HG02973 (cell line): ENCODE results near the gene EFCAB12.

Experiments
- ATAC-seq: cut with Tn5 transposase; IDR thresholded peaks from one replicate; pipeline ENCODE4 v1.9.1; 2021; ENCODE audit warnings: moderate library complexity; ENCODE audit not compliant: unreplicated experiment

The EFCAB12 gene

GRCh38 chr3:129446926-129447325 is 18.5 kb upstream of the EFCAB12 start:
- no peak for ATAC-seq

- ATAC-seq = no peak
Observed at GRCh38 chr3:129445471-129445870, 17.0 kb upstream of the EFCAB12 start.

DNA sequence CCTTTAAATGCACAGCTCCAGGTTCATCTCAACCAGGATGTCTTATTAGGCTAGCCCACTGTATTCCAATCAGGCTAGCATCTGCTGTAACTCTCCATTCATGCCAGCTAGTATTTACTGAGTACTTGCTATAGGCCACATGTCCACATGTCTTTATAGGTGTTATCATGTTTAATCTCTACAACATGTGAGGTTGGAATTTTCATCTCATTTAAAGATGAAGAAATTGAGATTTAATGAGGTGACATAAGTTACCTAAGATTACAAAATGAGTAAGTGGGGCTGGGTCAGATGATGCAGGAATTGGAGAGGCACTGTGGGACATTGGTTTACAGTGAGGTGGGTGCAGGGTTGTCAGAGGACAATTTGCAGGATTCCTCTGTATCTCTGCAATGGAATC is 14.5 kb upstream of the EFCAB12 start:
- ATAC-seq = no peak

- ATAC-seq = no peak
Observed at GRCh38 chr3:129442486-129442885, 14.1 kb upstream of the EFCAB12 start.

DNA sequence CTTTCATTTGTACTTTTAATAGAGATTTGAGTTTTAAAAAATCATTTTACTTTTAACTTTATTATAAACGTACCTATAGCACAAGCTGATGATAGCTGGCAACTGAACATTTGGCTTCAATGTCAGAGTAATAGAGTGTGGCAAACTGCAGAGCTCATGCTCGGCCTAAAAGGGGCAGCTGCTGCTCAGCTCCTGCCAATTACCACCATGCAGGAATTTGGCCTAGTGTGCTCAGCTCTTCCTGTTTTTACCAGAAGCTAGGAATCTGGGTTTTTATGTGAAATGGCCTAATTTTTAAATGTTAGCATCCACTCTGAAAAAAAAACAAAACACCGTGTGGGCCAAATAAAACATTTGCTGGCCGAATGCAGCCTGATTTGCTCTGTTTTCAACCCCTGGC is 13.3 kb upstream of the EFCAB12 start:
- ATAC-seq = no peak

- no peak for ATAC-seq
Observed at GRCh38 chr3:129441215-129441614, 12.8 kb upstream of the EFCAB12 start.

DNA sequence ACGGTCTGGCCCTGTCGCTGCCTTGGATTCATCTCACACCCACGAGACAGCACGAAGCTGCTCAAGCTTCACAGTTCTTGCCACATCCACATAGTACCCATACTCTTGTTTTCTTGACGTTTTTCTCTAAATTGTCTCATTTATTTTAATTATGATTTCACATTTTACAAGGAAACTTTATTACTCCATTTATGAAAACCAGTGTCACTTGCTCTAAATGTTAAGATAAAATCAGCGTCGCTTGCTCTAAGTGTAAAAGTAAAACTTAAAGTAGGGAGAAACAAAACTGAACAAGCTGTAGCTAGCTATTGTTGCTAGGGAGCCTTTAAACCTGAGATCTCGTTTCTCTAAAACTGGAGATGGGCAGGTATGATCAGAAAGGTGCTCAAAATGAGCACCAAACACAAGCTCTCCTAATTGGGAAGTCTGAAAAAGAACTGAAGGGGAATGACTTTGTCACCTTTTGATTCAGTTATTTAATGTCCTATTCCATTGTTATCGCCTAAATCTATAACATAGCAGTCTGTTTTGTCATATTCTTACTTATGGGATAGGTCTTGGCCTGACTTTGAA is 12.3 kb upstream of the EFCAB12 start:
- ATAC-seq = no peak

- peak; percentile 79 for ATAC-seq
Observed at GRCh38 chr3:129439817-129440617, 11.6 kb upstream of the EFCAB12 start, which contains the start of the genes IFT122 and MBD4. IFT122 (plus strand) TSS chr3:129440224; CDS start chr3:129440331, 107 bp downstream. MBD4 (minus strand) TSS chr3:129439948; CDS start chr3:129439833, 115 bp downstream.

GRCh38 chr3:129439226-129439816 is 10.9 kb upstream of the EFCAB12 start:
- ATAC-seq = peak; percentile 17

DNA sequence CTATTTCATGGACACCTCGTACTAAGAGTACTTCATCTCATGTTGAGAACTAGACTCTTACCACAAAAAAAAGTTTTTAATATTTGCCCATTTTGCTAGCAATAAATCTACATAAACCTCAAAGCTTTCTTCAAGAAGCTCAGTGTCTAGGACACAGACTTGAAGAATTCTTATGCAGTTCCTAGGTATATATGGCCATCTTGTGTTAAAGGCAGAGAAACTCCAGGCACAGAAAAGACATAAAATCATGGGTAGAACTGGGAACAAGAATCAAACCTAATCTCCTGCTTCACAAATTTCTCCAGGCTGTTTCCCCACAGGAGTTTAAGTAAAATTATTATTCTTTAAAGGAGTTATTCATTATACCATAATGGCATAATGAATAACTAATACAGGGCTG is 6.9 kb upstream of the EFCAB12 start:
- ATAC-seq = no peak

DNA sequence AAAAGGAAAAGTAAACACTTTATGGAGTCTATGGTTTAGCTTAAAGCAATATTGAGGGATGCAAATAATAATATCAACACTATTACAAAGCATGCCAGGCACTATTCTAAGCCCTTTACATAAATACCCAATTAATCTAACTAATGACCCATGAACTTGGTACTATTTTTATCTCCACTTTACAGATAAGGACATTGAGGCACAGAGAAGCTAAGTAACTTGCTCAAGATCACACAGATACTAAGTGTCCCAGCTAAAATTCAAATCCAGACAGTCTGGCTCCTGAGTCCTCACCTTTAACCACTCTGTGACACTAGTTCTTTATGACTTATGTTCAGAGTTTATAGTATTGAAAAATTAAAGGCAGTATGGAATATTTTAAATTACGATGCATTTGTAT is 5.7 kb upstream of the EFCAB12 start:
- no peak for ATAC-seq

GRCh38 chr3:129433565-129433964 is 5.1 kb upstream of the EFCAB12 start:
- ATAC-seq = no peak

GRCh38 chr3:129432671-129433070 is 4.2 kb upstream of the EFCAB12 start:
- ATAC-seq = no peak

DNA sequence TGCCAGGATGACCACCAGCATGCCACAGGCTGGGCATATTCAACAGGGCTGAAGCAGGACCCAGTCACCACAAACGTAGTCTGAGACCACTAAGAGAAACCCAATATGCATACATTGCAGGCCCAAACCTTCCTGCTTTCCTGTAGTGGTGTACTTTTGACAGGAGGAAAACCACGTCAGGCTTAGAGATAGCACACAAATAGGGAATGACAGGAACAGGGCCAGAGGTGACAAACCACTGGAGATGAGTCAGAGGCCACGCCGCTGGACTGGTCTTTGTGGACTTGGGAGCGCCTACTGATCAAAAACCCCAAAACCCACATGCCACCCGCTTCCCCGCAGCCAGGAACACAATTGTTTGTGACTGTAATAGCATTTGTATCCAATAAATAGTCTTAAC is 3.6 kb upstream of the EFCAB12 start:
- ATAC-seq = no peak

DNA sequence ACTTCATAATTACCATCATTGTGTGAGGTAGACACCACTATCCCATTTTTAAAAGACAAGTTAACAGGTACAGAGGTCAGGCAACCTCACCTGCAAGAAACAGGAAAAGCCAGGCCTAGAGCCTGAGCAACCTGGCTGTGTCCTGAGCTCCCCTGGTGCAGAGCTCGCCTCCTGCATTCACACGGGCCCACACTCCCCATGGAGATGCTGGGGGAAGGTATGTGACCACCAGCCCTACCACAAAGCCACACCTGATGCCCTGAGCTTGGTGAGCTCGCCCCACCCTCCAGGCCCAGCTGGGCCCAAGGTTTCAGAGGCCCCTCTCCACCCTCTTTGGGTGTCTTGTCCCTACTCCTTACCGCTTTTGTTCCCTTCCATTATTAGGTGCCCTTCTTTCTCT is 1.2 kb upstream of the EFCAB12 start:
- ATAC-seq = no peak

- no peak for ATAC-seq
Observed at GRCh38 chr3:129429080-129429451, 630 bp upstream of the EFCAB12 start.

DNA sequence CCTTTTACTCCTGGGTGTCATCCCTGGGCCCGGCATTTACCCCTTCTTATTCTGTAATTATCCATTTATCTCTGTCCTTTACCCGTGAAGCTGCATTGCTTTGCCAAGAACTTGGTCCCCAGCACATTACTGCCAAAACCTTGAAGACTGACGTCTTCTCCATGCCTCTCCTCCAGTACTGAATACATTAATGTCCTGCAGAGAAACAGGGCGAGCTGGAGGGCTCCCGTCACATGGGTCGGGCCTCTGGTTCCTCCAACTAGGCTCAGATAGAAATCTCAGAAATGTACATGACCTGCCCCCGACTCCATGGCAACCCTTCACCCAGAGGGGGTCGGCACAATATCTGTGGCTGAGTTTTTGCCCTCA is 445 bp downstream of the EFCAB12 start:
- ATAC-seq = no peak

DNA sequence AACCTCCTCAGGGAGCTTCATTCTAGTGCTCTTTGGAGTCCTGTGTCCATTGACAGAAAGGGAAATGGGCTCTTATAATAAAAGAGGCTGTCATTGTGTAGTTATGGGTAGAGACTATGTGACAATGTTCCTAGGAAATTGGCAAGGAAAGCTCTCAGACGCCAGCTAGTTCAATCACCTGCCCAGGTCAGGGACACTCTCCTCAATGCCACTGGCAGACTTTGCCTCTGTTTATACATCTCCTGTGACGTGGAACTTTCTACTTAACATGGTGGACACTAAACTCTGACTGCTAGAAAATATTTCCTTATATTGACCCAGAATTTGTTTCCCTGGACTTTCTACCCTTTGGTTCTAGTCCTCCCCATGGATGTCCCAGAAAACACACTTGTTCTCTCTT is 2.8 kb downstream of the EFCAB12 start:
- ATAC-seq = no peak

DNA sequence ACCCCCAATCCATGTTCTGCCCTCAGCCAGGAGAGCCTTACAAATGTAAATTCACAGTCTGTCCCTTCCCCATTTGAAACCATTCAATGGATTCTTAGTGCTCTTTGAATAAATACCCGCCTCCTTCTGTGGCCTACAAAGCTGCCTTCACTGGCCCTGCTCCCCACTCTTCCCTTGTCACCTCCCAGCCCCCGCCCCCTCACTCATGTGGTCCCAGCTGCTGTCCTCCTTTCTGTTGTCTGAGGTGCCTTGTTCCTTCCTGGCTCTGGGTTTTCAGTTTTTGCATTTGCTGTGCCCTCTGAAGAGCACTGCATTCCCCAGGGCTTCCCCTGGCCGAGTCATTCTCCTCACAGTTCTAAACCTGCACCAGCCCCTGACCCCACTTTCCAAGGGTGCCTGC is 3.2 kb downstream of the EFCAB12 start:
- no peak for ATAC-seq

DNA sequence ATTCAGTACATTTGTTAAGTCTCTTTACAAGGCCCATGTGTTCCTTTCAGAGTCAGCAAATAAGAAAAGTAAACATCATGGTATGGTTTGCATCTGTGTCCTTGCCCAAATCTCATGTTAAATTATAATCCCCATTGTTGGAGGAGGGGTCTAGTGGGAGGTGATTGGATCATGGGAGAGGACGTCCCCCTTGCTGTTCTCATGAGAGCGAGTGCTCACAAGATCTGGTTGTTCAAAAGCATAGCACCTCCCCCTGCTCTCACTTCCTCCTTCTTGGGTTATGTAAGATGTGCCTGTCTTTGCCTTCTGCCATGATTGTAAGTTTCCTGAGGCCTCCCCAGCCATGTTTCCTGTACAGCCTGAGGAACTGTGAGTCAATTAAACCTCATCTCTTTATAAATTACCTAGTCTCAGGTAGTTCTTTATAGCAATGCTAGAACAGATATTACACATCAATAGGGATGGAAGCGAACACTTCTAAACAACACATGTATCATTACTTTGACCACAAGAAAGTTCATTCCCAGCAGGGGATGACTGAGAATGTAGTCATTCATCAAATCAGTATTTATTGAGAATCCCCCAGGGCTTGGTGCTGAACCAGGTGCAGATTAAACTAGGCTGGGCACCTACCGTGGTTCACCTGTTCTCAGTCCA is 4.1 kb downstream of the EFCAB12 start:
- peak; percentile 68 for ATAC-seq

DNA sequence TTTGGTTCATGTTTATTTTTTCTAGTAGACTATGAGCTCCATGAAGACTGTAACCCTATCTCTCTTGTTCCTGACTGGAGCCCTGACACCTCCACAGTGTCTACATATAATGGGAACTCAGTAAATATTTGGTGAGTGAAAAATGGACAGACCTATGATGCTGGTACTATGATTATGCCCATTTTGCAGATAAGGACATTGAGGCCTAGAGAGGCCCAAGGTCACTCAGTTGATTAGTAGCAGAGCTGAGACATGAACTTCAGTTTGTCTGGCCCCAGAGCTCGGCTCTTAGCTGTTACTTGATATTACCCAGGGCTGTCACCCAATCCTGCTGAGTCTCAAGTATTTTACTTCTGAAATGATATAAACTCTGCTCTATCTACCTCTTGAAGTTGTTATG is 5.5 kb downstream of the EFCAB12 start:
- no peak for ATAC-seq
